ENCODE data around the gene PPP1CA.

Gene PPP1CA

GRCh38 chr11:67397536-67397935 lies 4.1 kb downstream of the PPP1CA start:
- no peak for TF ChIP-seq FOXP2 (optimal IDR thresholded peaks at IDR 0.05; ENCODE audit: borderline replicate concordance, extremely low read depth, extremely low read length, insufficient read depth)
- no peak for TF ChIP-seq REST (IDR thresholded peaks at IDR 0.05; ENCODE audit: insufficient read depth in 1 of 2, low read depth in 2 of 2, low read length in 2 of 2)
- TF ChIP-seq TAF1 (IDR thresholded peaks at IDR 0.05; ENCODE audit: borderline replicate concordance, insufficient read depth, low read length), result no peak
- TF ChIP-seq SIN3A (IDR thresholded peaks at IDR 0.05; ENCODE audit: borderline replicate concordance, insufficient read depth, low read length), result no peak
- no peak for TF ChIP-seq POLR2AphosphoS5 (IDR thresholded peaks at IDR 0.05; ENCODE audit: low read depth, low read length)

- TF ChIP-seq POLR2AphosphoS5 (IDR thresholded peaks at IDR 0.05; ENCODE audit: low read depth, low read length), result no peak; the same call in 1 of the 2 replicates
- TF ChIP-seq SIN3A (IDR thresholded peaks at IDR 0.05; ENCODE audit: borderline replicate concordance, insufficient read depth, low read length), result no peak
- TF ChIP-seq REST (IDR thresholded peaks at IDR 0.05; ENCODE audit: insufficient read depth in 1 of 2, low read depth in 2 of 2, low read length in 2 of 2), result no peak
- no peak for TF ChIP-seq TAF1 (IDR thresholded peaks at IDR 0.05; ENCODE audit: borderline replicate concordance, insufficient read depth, low read length)
- no peak for TF ChIP-seq FOXP2 (optimal IDR thresholded peaks at IDR 0.05; ENCODE audit: borderline replicate concordance, extremely low read depth, extremely low read length, insufficient read depth)
Measured at GRCh38 chr11:67396587-67397389, 4.9 kb downstream of the PPP1CA start.

- TF ChIP-seq TAF1 (IDR thresholded peaks at IDR 0.05; ENCODE audit: borderline replicate concordance, insufficient read depth, low read length) (no peak), SIN3A (IDR thresholded peaks at IDR 0.05; ENCODE audit: borderline replicate concordance, insufficient read depth, low read length) (no peak), FOXP2 (optimal IDR thresholded peaks at IDR 0.05; ENCODE audit: borderline replicate concordance, extremely low read depth, extremely low read length, insufficient read depth) (no peak), POLR2AphosphoS5 (IDR thresholded peaks at IDR 0.05; ENCODE audit: low read depth, low read length) (no peak), REST (IDR thresholded peaks at IDR 0.05; ENCODE audit: insufficient read depth in 1 of 2, low read depth in 2 of 2, low read length in 2 of 2) (no peak)
Measured at GRCh38 chr11:67396259-67396581, 5.4 kb downstream of the PPP1CA start.

GRCh38 chr11:67395555-67396258 lies 6.0 kb downstream of the PPP1CA start:
- TF ChIP-seq FOXP2 (optimal IDR thresholded peaks at IDR 0.05; ENCODE audit: borderline replicate concordance, extremely low read depth, extremely low read length, insufficient read depth) (no peak), POLR2AphosphoS5 (IDR thresholded peaks at IDR 0.05; ENCODE audit: low read depth, low read length) (no peak), SIN3A (IDR thresholded peaks at IDR 0.05; ENCODE audit: borderline replicate concordance, insufficient read depth, low read length) (no peak), TAF1 (IDR thresholded peaks at IDR 0.05; ENCODE audit: borderline replicate concordance, insufficient read depth, low read length) (no peak), REST (IDR thresholded peaks at IDR 0.05; ENCODE audit: insufficient read depth in 1 of 2, low read depth in 2 of 2, low read length in 2 of 2) (no peak)

Data from PFSK-1 (cell line).